ENCODE measurements around the gene STUB1.

STUB1 gene

GRCh38 chr16:714558-715476 is 34.6 kb downstream of the STUB1 start, which contains the start of gene METRN:
Gene METRN, plus strand, starts transcription at chr16:715118. Its CDS starts 172 bp downstream, at chr16:715290.
- FAIRE-seq: no peak

- FAIRE-seq: no peak
These were observed 35.4 kb downstream of the STUB1 start for GRCh38 chr16:715477-716199.

- FAIRE-seq: no peak
These were observed 36.0 kb downstream of the STUB1 start for GRCh38 chr16:716200-716568.

- FAIRE-seq: no peak
These were observed 36.6 kb downstream of the STUB1 start for GRCh38 chr16:716768-717325.

- FAIRE-seq: no peak
These were observed 37.4 kb downstream of the STUB1 start for GRCh38 chr16:717450-718245.

GRCh38 chr16:718389-718788 is 38.2 kb downstream of the STUB1 start:
- no peak for FAIRE-seq

GRCh38 chr16:718922-719321 is 38.7 kb downstream of the STUB1 start:
- FAIRE-seq: no peak

- FAIRE-seq: no peak
These were observed 39.7 kb downstream of the STUB1 start for GRCh38 chr16:719815-720446.

GRCh38 chr16:720447-720989 is 40.3 kb downstream of the STUB1 start:
- FAIRE-seq: no peak

- FAIRE-seq: no peak
These were observed 41.0 kb downstream of the STUB1 start, which contains the start of gene ANTKMT for GRCh38 chr16:720990-721764. Gene ANTKMT, plus strand, starts transcription at chr16:721146. Its CDS starts 129 bp downstream, at chr16:721275.

- no peak for FAIRE-seq
These were observed 41.7 kb downstream of the STUB1 start for GRCh38 chr16:721765-722540.

- FAIRE-seq: no peak
These were observed 42.8 kb downstream of the STUB1 start for GRCh38 chr16:722835-723633.

- no peak for FAIRE-seq
These were observed 43.5 kb downstream of the STUB1 start for GRCh38 chr16:723695-724094.

- FAIRE-seq: no peak
These were observed 44.2 kb downstream of the STUB1 start for GRCh38 chr16:724188-725040.

GRCh38 chr16:725041-725376 is 44.8 kb downstream of the STUB1 start:
- no peak for FAIRE-seq

- FAIRE-seq: no peak
These were observed 45.4 kb downstream of the STUB1 start for GRCh38 chr16:725463-726187.

- FAIRE-seq: no peak
These were observed 45.9 kb downstream of the STUB1 start for GRCh38 chr16:726188-726437.

Measured in TTC549 (cell line).